GM12878 (cell line): ENCODE data around the gene SLC31A1. TPM values are rescaled to one million over a fixed set of nuclear protein-coding genes. Genes with fewer than 3 reads are reported as not detected.

Source experiments
- BMI1 ChIP-seq: fragments of 450-650 bp; IDR thresholded peaks from 2 replicates; pipeline ENCODE4 v1.6.1; 2016; ENCODE audit warnings: mild to moderate bottlenecking, moderate library complexity, borderline replicate concordance
- CUX1 ChIP-seq: IDR thresholded peaks from 2 replicates; pipeline ENCODE4 v1.6.1; 2012; ENCODE audit warnings: improper control_type of control experiment, low read depth, low read length; ENCODE audit not compliant: insufficient replicate concordance
- EED ChIP-seq: sonication (generic); IDR thresholded peaks from 2 replicates; pipeline ENCODE4 v1.6.1; 2016; ENCODE audit warnings: antibody characterized with exemption, low read depth
- FOXK2 ChIP-seq: fragments of 450-650 bp; IDR thresholded peaks from 2 replicates; pipeline ENCODE4 v1.6.1; 2017; ENCODE audit warnings: mild to moderate bottlenecking, moderate library complexity
- GABPA ChIP-seq: IDR thresholded peaks from 2 replicates; pipeline ENCODE4 v1.6.1; 2014; ENCODE audit warnings: antibody characterized with exemption, low read depth, mild to moderate bottlenecking, inconsistent platforms
- HDGF ChIP-seq: fragments of 450-650 bp; IDR thresholded peaks from 2 replicates; pipeline ENCODE4 v1.6.1; 2016; ENCODE audit warnings: antibody characterized with exemption
- LARP7 ChIP-seq: fragments of 450-650 bp; IDR thresholded peaks from 2 replicates; pipeline ENCODE4 v1.6.1; 2017; ENCODE audit warnings: mild to moderate bottlenecking
- MAX ChIP-seq: IDR thresholded peaks from 2 replicates; pipeline ENCODE4 v1.6.1; 2012; ENCODE audit warnings: low read depth, low read length, improper control_type of control experiment
- MTA2 ChIP-seq: fragments of 450-650 bp; IDR thresholded peaks from 2 replicates; pipeline ENCODE4 v1.6.1; 2016; ENCODE audit warnings: low read depth, mild to moderate bottlenecking, moderate library complexity
- MTA3 ChIP-seq: IDR thresholded peaks from 2 replicates; pipeline ENCODE4 v1.6.1; 2012; ENCODE audit warnings: low read length, inconsistent platforms, borderline replicate concordance
- PAX5 ChIP-seq: IDR thresholded peaks from 2 replicates; pipeline ENCODE4 v1.6.1; 2011; ENCODE audit warnings: low read depth, low read length, borderline replicate concordance
- PKNOX1 ChIP-seq: fragments of 450-650 bp; IDR thresholded peaks from 2 replicates; pipeline ENCODE4 v1.6.1; 2016; ENCODE audit warnings: mild to moderate bottlenecking
- RB1 ChIP-seq: fragments of 450-650 bp; formaldehyde crosslinking; IDR thresholded peaks from 2 replicates; pipeline ENCODE4 v1.6.1; 2017; ENCODE audit warnings: mild to moderate bottlenecking, borderline replicate concordance
- RBBP5 ChIP-seq: fragments of 200-600 bp; sonication (generic); conservative IDR thresholded peaks from 2 replicates; pipeline ENCODE4 v1.6.1; 2016
- SIX5 ChIP-seq: IDR thresholded peaks from 2 replicates; pipeline ENCODE4 v1.6.1; 2011; ENCODE audit warnings: mild to moderate bottlenecking, low read depth, low read length, moderate library complexity; ENCODE audit not compliant: severe bottlenecking
- SRF ChIP-seq, 2 experiments: IDR thresholded peaks; 2 replicates each; pipeline ENCODE4 v1.6.1; 2011; ENCODE audit warnings: low read depth in 2 of 2, low read length in 2 of 2, mild to moderate bottlenecking in 1 of 2, moderate library complexity in 1 of 2
- TCF12 ChIP-seq: IDR thresholded peaks from 2 replicates; pipeline ENCODE4 v1.6.1; 2011; ENCODE audit warnings: low read depth, mild to moderate bottlenecking, low read length
- ZNF592 ChIP-seq: fragments of 450-650 bp; IDR thresholded peaks from 2 replicates; pipeline ENCODE4 v1.6.1; 2017; ENCODE audit warnings: mild to moderate bottlenecking, moderate library complexity
- polyA plus RNA-seq, 11 experiments: library from polyadenylated mRNA; depleted of rRNA in 4 of 11; unstranded in 6 of 11; stranded (reverse) in 5 of 11; fragments of >200 nt; fragmentation: Nextera tagmentation in 4 of 11; fragmentation: Illumina TruSeq in 1 of 11; extraction: Ambion mirVana in 4 of 11; extraction: Trizol in 1 of 11; gene quantifications; 1 replicate in 1 of 11; 2 replicates in 10 of 11; pipeline versions ENCODE4 v1.2.1 to v1.2.3, GENCODE V29; 2011 to 2016; ENCODE audit warnings: inconsistent platforms in 2 of 11, missing spikeins in 2 of 11, low read depth in 1 of 11
- total RNA-seq, 4 experiments: library from RNA; depleted of rRNA in 3 of 4; stranded (reverse); fragments of >200 nt in 3 of 4; fragmentation: Illumina TruSeq in 1 of 4; extraction: Trizol in 1 of 4; gene quantifications; 2 replicates each; pipeline versions ENCODE4 v1.2.1 to v1.2.3, GENCODE V29; 2013 to 2021

SLC31A1 gene
- total and polyA plus RNA-seq, 10 of the 15 experiments (the other 5 are each of a cell fraction or from before 2014, with no cell fraction given): 7.3 to 16.2 (median 10.5) TPM

- peak; percentile 96 for TF ChIP-seq GABPA
- TF ChIP-seq LARP7: peak; percentile 33
- TF ChIP-seq MTA3: no peak
- no peak for TF ChIP-seq FOXK2
- TF ChIP-seq MAX: peak; percentile 88
- TF ChIP-seq PKNOX1: peak; percentile 78
- peak; percentile 38; the same call in 1 of the 2 replicates for TF ChIP-seq BMI1
- TF ChIP-seq RB1: peak; percentile 66; the same call in 1 of the 2 replicates
- TF ChIP-seq EED: no peak
- TF ChIP-seq PAX5: peak; percentile 14; the same call in 1 of the 2 replicates
- no peak for TF ChIP-seq RBBP5
- no peak for TF ChIP-seq TCF12
- peak; percentile 85 for TF ChIP-seq SIX5
- TF ChIP-seq MTA2: peak; percentile 68
- no peak for TF ChIP-seq CUX1
- peak; percentile 95; the same call in 1 of the 2 replicates for TF ChIP-seq HDGF
- 0 out of 4 replicates have a peak, but pooled peaks of 1 of the 2 experiments have one; percentile 4 for TF ChIP-seq SRF (IDR thresholded peaks at IDR 0.05; ENCODE audit: low read depth in 2 of 2, low read length in 2 of 2)
- no peak for TF ChIP-seq ZNF592
- TF ChIP-seq, all 136 proteins: peak for 56
Measured at GRCh38 chr9:113275157-113276131, 54.1 kb downstream of the SLC31A1 start, which contains the start of the genes CDC26 and PRPF4 (continued).
